Cardiac muscle cell (in vitro differentiated cells and primary cell): Measurements from ENCODE around the gene ATP2B1. TPM values are rescaled to one million over a fixed set of nuclear protein-coding genes. Genes with fewer than 3 reads are reported as not detected.

Experiments
- DNase-seq, 2 donors: peaks; one replicate each; pipeline versions ENCODE4 v3.0.0 to v3.0.0-alpha.2; 2010 to 2017; ENCODE audit warnings: low read depth in 1 of 2, low spot score in 1 of 2
- H3K27ac ChIP-seq: fragments of 200-600 bp; sonication (generic); 2 replicates; pipeline ENCODE4 v1.5.1; 2016
- H3K27me3 ChIP-seq: fragments of 200-600 bp; sonication (generic); 2 replicates; pipeline ENCODE4 v1.6.0; 2016; ENCODE audit warnings: control low read depth
- H3K36me3 ChIP-seq: fragments of 200-600 bp; sonication (generic); 2 replicates; pipeline ENCODE4 v1.5.1; 2016; ENCODE audit warnings: control low read depth
- H3K4me1 ChIP-seq: fragments of 200-600 bp; sonication (generic); 2 replicates; pipeline ENCODE4 v1.8.1; 2017; ENCODE audit warnings: low read depth, mild to moderate bottlenecking, mixed run types
- H3K4me3 ChIP-seq: fragments of 200-600 bp; sonication (generic); 2 replicates; pipeline ENCODE4 v1.5.1; 2016; ENCODE audit warnings: mild to moderate bottlenecking
- H3K9me3 ChIP-seq: fragments of 200-600 bp; sonication (generic); 2 replicates; pipeline ENCODE4 v1.5.1; 2017; ENCODE audit warnings: low read depth, mild to moderate bottlenecking, control low read depth
- CTCF ChIP-seq: IDR thresholded peaks from 2 replicates; pipeline ENCODE4 v1.5.1; 2012; ENCODE audit warnings: low read depth, mild to moderate bottlenecking, low read length
- polyA plus RNA-seq: library from polyadenylated mRNA; unstranded; fragments of >200 nt; fragmentation: Nextera tagmentation; extraction: Ambion mirVana; gene quantifications from 2 replicates; pipeline ENCODE4 v1.2.1, GENCODE V29; 2016
- total RNA-seq: library from RNA; depleted of rRNA; stranded (reverse); fragments of >200 nt; gene quantifications from 2 replicates; pipeline ENCODE4 v1.2.3, GENCODE V29; 2016

Gene ATP2B1
- total and polyA plus RNA-seq, 2 experiments from 2014 or later: 29.0 to 41.5 TPM

GRCh38 chr12:89672589-89672979, 36.1 kb downstream of the ATP2B1 start:
- Histone ChIP-seq H3K4me3 (no peak overlapping the region), H3K4me1 (no peaks in the 10 kb centered on the region), H3K27me3 (no peaks in the 10 kb centered on the region), H3K36me3 (no peaks in the 10 kb centered on the region), H3K27ac (no peak overlapping the region), H3K9me3 (no peaks in the 10 kb centered on the region)
- TF ChIP-seq CTCF: no peak
- DNase-seq: no peak

GRCh38 chr12:89671469-89671868, 37.2 kb downstream of the ATP2B1 start:
- no peaks in the 10 kb centered on the region for H3K27me3 ChIP-seq
- DNase-seq: peak in 1 of 2 donors; percentile 74
- TF ChIP-seq CTCF: no peak
- H3K9me3 ChIP-seq: no peaks in the 10 kb centered on the region
- H3K4me1 ChIP-seq: no peaks in the 10 kb centered on the region
- H3K36me3 ChIP-seq: no peaks in the 10 kb centered on the region
- no peak overlapping the region for H3K4me3 ChIP-seq
- no peak overlapping the region for H3K27ac ChIP-seq

- TF ChIP-seq CTCF: no peak
- Histone ChIP-seq H3K4me1 (peaks cover 21% of the 10 kb centered on the region), H3K4me3 (no peak overlapping the region), H3K9me3 (no peaks in the 10 kb centered on the region), H3K36me3 (no peaks in the 10 kb centered on the region), H3K27me3 (no peaks in the 10 kb centered on the region), H3K27ac (no peak overlapping the region)
- DNase-seq: no peak
These were observed 39.4 kb downstream of the ATP2B1 start for GRCh38 chr12:89669197-89669596.

- DNase-seq: peak in 1 of 2 donors; percentile 24
- no peak overlapping the region for H3K27ac ChIP-seq
- no peak for TF ChIP-seq CTCF
These were observed 43.1 kb downstream of the ATP2B1 start for GRCh38 chr12:89665556-89665955.

GRCh38 chr12:89664441-89664840, 44.2 kb downstream of the ATP2B1 start:
- Histone ChIP-seq H3K4me3 (no peak overlapping the region), H3K36me3 (no peaks in the 10 kb centered on the region), H3K27ac (no peak overlapping the region), H3K27me3 (no peaks in the 10 kb centered on the region), H3K9me3 (no peaks in the 10 kb centered on the region), H3K4me1 (peaks cover 37% of the 10 kb centered on the region)
- no peak for DNase-seq
- TF ChIP-seq CTCF: no peak

More at GRCh38 chr12:89665556-89665955, 43.1 kb downstream of the ATP2B1 start:
- H3K4me1 ChIP-seq: peaks cover 37% of the 10 kb centered on the region
- no peaks in the 10 kb centered on the region for H3K36me3 ChIP-seq
- H3K9me3 ChIP-seq: no peaks in the 10 kb centered on the region
- no peaks in the 10 kb centered on the region for H3K27me3 ChIP-seq
- H3K4me3 ChIP-seq: no peak overlapping the region
